SK-N-SH treated with all-trans-retinoic acid at 6 μM for 48 hours (cell line): Measurements from ENCODE around the gene NDE1.

ENCODE experiments used
- ATAC-seq: fragments of 200-7000 bp; cut with Tn5 transposase; 3 replicates; pipeline ENCODE4 v1.9.1; 2020; ENCODE audit warnings: mild to moderate bottlenecking, moderate library complexity
- ARNTL ChIP-seq: fragments of 450-650 bp; formaldehyde crosslinking; IDR thresholded peaks from 2 replicates; pipeline ENCODE4 v1.5.0; 2020; ENCODE audit warnings: low read depth, mild to moderate bottlenecking, moderate library complexity, borderline replicate concordance
- BACH2 ChIP-seq: fragments of 250-450 bp; sonication (Bioruptor Pico); IDR thresholded peaks from 2 replicates; pipeline ENCODE4 v1.9.0; 2021; ENCODE audit warnings: mild to moderate bottlenecking, borderline replicate concordance
- CREB5 ChIP-seq: fragments of 250-450 bp; sonication (Bioruptor Pico); IDR thresholded peaks from 2 replicates; pipeline ENCODE4 v1.5.1; 2020; ENCODE audit warnings: low read depth, mild to moderate bottlenecking, moderate library complexity
- CSDC2 ChIP-seq: fragments of 250-450 bp; sonication (Bioruptor Pico); IDR thresholded peaks from 2 replicates; pipeline ENCODE4 v1.5.0; 2020; ENCODE audit warnings: mild to moderate bottlenecking, moderate library complexity
- CSRNP3 ChIP-seq: fragments of 250-450 bp; sonication (Bioruptor Pico); IDR thresholded peaks from 2 replicates; pipeline ENCODE4 v1.5.1; 2021; ENCODE audit warnings: mild to moderate bottlenecking, moderate library complexity
- ISL1 ChIP-seq: fragments of 250-450 bp; sonication (Bioruptor Pico); IDR thresholded peaks from 2 replicates; pipeline ENCODE4 v2.1.2; 2022; ENCODE audit warnings: mild to moderate bottlenecking, moderate library complexity
- PATZ1 ChIP-seq: fragments of 250-450 bp; sonication (Bioruptor Pico); IDR thresholded peaks from 2 replicates; pipeline ENCODE4 v1.8.0; 2020; ENCODE audit warnings: mild to moderate bottlenecking, moderate library complexity, borderline replicate concordance
- PPARA ChIP-seq: fragments of 250-450 bp; sonication (Bioruptor Pico); IDR thresholded peaks from 2 replicates; pipeline ENCODE4 v1.5.0; 2020; ENCODE audit warnings: mild to moderate bottlenecking, borderline replicate concordance
- RARB ChIP-seq: fragments of 250-450 bp; sonication (Bioruptor Pico); IDR thresholded peaks from 2 replicates; pipeline ENCODE4 v1.8.0; 2021; ENCODE audit warnings: mild to moderate bottlenecking, moderate library complexity
- TCF4 ChIP-seq: fragments of 250-450 bp; sonication (Bioruptor Pico); IDR thresholded peaks from 2 replicates; pipeline ENCODE4 v1.8.0; 2021; ENCODE audit warnings: mild to moderate bottlenecking, moderate library complexity, borderline replicate concordance
- TOX ChIP-seq: fragments of 250-450 bp; sonication (Bioruptor Pico); IDR thresholded peaks from 2 replicates; pipeline ENCODE4 v1.8.0; 2021; ENCODE audit warnings: mild to moderate bottlenecking, moderate library complexity, borderline replicate concordance
- TSHZ2 ChIP-seq: fragments of 250-450 bp; sonication (Bioruptor Pico); IDR thresholded peaks from 2 replicates; pipeline ENCODE4 v1.5.0; 2020; ENCODE audit warnings: mild to moderate bottlenecking, moderate library complexity
- ZC3H10 ChIP-seq: fragments of 250-450 bp; sonication (Bioruptor Pico); IDR thresholded peaks from 2 replicates; pipeline ENCODE4 v1.5.1; 2021; ENCODE audit warnings: mild to moderate bottlenecking, moderate library complexity
- ZFP3 ChIP-seq: fragments of 250-450 bp; sonication (Bioruptor Pico); IDR thresholded peaks from 2 replicates; pipeline ENCODE4 v1.5.0; 2020; ENCODE audit warnings: mild to moderate bottlenecking, moderate library complexity
- ZFP30 ChIP-seq: fragments of 450-650 bp; formaldehyde crosslinking; IDR thresholded peaks from 2 replicates; pipeline ENCODE4 v1.5.0; 2022; ENCODE audit warnings: mild to moderate bottlenecking, moderate library complexity
- ZNF8 ChIP-seq: fragments of 450-650 bp; formaldehyde crosslinking; IDR thresholded peaks from 2 replicates; pipeline ENCODE4 v1.5.0; 2020; ENCODE audit warnings: mild to moderate bottlenecking, moderate library complexity

NDE1 gene

GRCh38 chr16:15769239-15769638, 119.2 kb downstream of the NDE1 start:
- TF ChIP-seq ZNF8 (CRISPR knock-in tag), result no peak
- TF ChIP-seq ZFP30 (CRISPR knock-in tag), result no peak
- TF ChIP-seq RARB (CRISPR knock-in tag), result no peak
- TF ChIP-seq CSDC2, result no peak
- TF ChIP-seq PPARA (CRISPR knock-in tag), result no peak
- no peak for TF ChIP-seq PATZ1 (CRISPR knock-in tag)
- no peak for TF ChIP-seq BACH2
- no peak for ATAC-seq

- TF ChIP-seq ZNF8 (CRISPR knock-in tag), result no peak
- TF ChIP-seq CSRNP3 (CRISPR knock-in tag), result no peak
- no peak for TF ChIP-seq ARNTL (CRISPR knock-in tag)
- no peak for TF ChIP-seq ZFP30 (CRISPR knock-in tag)
- TF ChIP-seq RARB (CRISPR knock-in tag), result no peak
- TF ChIP-seq PATZ1 (CRISPR knock-in tag), result no peak
Measured at GRCh38 chr16:15770107-15770506, 120.1 kb downstream of the NDE1 start.

GRCh38 chr16:15770512-15770911, 120.5 kb downstream of the NDE1 start:
- ATAC-seq, result peak; percentile 68
- TF ChIP-seq ZFP3 (CRISPR knock-in tag) (no peak), PPARA (CRISPR knock-in tag) (no peak), TSHZ2 (CRISPR knock-in tag) (no peak), ZC3H10 (CRISPR knock-in tag) (no peak)
- TF ChIP-seq, all 23 proteins: peak for 0

More at GRCh38 chr16:15770107-15770506, 120.1 kb downstream of the NDE1 start:
- no peak for ATAC-seq

GRCh38 chr16:15771694-15772093, 121.6 kb downstream of the NDE1 start:
- no peak for TF ChIP-seq ISL1 (CRISPR knock-in tag)
- TF ChIP-seq ZC3H10 (CRISPR knock-in tag), result no peak
- TF ChIP-seq ZNF8 (CRISPR knock-in tag), result no peak
- no peak for TF ChIP-seq RARB (CRISPR knock-in tag)
- no peak for TF ChIP-seq CREB5 (CRISPR knock-in tag)
- TF ChIP-seq PPARA (CRISPR knock-in tag), result no peak
- TF ChIP-seq TOX (CRISPR knock-in tag), result no peak
- TF ChIP-seq CSDC2, result no peak
- TF ChIP-seq TCF4 (CRISPR knock-in tag), result no peak
- no peak for TF ChIP-seq CSRNP3 (CRISPR knock-in tag)
- ATAC-seq, result no peak
